Spleen (tissue), 7 donors: ENCODE data around the gene TAF1D.

Experiments used
- POLR2A ChIP-seq, 3 donors: fragments of 450-650 bp; IDR thresholded peaks; one replicate each; pipeline ENCODE4 v1.5.1; 2017; ENCODE audit warnings: antibody characterized with exemption in 3 of 3, mild to moderate bottlenecking in 1 of 3
- POLR2AphosphoS5 ChIP-seq, 3 donors: sonication (generic); formaldehyde crosslinking; IDR thresholded peaks; one replicate each; pipeline ENCODE4 v1.5.1; 2017; ENCODE audit warnings: antibody characterized with exemption in 3 of 3
- TF ChIP-seq, protein P1 (sequence below), 11 experiments: fragments of 200-600 bp in 7 of 11; fragments of 450-650 bp in 4 of 11; sonication (generic) in 4 of 11; IDR thresholded peaks in 8 of 11; conservative IDR thresholded peaks in 3 of 11; 1 replicate in 7 of 11; 2 replicates in 4 of 11; pipeline versions ENCODE4 v1.4.0 to v1.8.0; 2016 to 2021; ENCODE audit warnings: antibody characterized with exemption in 11 of 11, inconsistent platforms in 4 of 11, mild to moderate bottlenecking in 1 of 11
- donor health status: DM: no; HTN: no; CAD: no; lungs with moderate emphysema.
- donor health status: DM: no; HTN: no; CAD: no.
- donor health status: DM: no; HTN: no; CAD: no.

DNA sequence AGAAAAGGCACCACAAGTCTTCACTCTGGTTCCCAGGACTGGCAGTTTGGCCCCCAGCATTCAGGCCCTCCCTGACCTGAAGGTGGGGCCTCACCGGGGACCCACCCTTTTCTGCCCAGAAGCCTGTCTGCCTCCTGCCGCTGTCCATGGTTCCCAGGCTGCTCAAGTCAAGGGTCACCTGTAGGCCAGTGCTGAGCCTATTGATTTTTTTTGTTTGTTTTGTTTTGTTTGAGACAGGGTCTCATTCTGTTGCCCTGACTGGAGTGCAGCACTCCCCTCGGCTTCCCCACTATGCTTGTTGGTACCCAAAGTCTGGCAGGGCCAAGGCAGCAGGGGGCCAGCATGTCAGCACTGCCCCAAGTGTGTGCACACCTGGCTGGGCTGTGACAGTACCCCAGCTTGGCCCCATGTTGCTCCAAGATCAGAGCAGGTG, 31.8 kb upstream of the TAF1D start:
- TF ChIP-seq, protein P1, sequence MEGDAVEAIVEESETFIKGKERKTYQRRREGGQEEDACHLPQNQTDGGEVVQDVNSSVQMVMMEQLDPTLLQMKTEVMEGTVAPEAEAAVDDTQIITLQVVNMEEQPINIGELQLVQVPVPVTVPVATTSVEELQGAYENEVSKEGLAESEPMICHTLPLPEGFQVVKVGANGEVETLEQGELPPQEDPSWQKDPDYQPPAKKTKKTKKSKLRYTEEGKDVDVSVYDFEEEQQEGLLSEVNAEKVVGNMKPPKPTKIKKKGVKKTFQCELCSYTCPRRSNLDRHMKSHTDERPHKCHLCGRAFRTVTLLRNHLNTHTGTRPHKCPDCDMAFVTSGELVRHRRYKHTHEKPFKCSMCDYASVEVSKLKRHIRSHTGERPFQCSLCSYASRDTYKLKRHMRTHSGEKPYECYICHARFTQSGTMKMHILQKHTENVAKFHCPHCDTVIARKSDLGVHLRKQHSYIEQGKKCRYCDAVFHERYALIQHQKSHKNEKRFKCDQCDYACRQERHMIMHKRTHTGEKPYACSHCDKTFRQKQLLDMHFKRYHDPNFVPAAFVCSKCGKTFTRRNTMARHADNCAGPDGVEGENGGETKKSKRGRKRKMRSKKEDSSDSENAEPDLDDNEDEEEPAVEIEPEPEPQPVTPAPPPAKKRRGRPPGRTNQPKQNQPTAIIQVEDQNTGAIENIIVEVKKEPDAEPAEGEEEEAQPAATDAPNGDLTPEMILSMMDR (IDR thresholded peaks at IDR 0.05 in 8 of 11, conservative IDR thresholded peaks at IDR 0.05 in 3 of 11): no peak
- TF ChIP-seq POLR2A (IDR thresholded peaks at IDR 0.05) (no peak), POLR2AphosphoS5 (IDR thresholded peaks at IDR 0.05) (no peak)
